HG03064 (cell line): ENCODE data around the gene ZNF516.

Source experiments
- ATAC-seq: cut with Tn5 transposase; IDR thresholded peaks from one replicate; pipeline ENCODE4 v1.9.1; 2021; ENCODE audit warnings: low read depth; ENCODE audit not compliant: unreplicated experiment

ZNF516 gene

GRCh38 chr18:76387608-76388007 is 107.4 kb downstream of the ZNF516 start:
- no peak for ATAC-seq

- no peak for ATAC-seq
These were observed 108.2 kb downstream of the ZNF516 start for GRCh38 chr18:76386886-76387285.

- no peak for ATAC-seq
These were observed 109.0 kb downstream of the ZNF516 start for GRCh38 chr18:76386071-76386470.

GRCh38 chr18:76385681-76385975 is 109.4 kb downstream of the ZNF516 start:
- no peak for ATAC-seq

GRCh38 chr18:76384861-76385680 is 110.0 kb downstream of the ZNF516 start:
- ATAC-seq: no peak

- ATAC-seq: no peak
These were observed 110.8 kb downstream of the ZNF516 start for GRCh38 chr18:76384114-76384790.

- ATAC-seq: no peak
These were observed 111.4 kb downstream of the ZNF516 start for GRCh38 chr18:76383636-76384035.

GRCh38 chr18:76382275-76382674 is 112.8 kb downstream of the ZNF516 start:
- ATAC-seq: no peak

GRCh38 chr18:76380791-76381405 is 114.1 kb downstream of the ZNF516 start:
- ATAC-seq: no peak

- ATAC-seq: no peak
These were observed 114.8 kb downstream of the ZNF516 start for GRCh38 chr18:76380127-76380729.

GRCh38 chr18:76379226-76380126 is 115.6 kb downstream of the ZNF516 start:
- no peak for ATAC-seq

GRCh38 chr18:76378526-76379215 is 116.4 kb downstream of the ZNF516 start:
- no peak for ATAC-seq

GRCh38 chr18:76377359-76377756 is 117.7 kb downstream of the ZNF516 start:
- ATAC-seq: no peak

- no peak for ATAC-seq
These were observed 118.2 kb downstream of the ZNF516 start for GRCh38 chr18:76376668-76377358.

- no peak for ATAC-seq
These were observed 118.8 kb downstream of the ZNF516 start for GRCh38 chr18:76376225-76376624.

GRCh38 chr18:76374330-76375281 is 120.4 kb downstream of the ZNF516 start:
- peak; percentile 78 for ATAC-seq

GRCh38 chr18:76373297-76373696 is 121.7 kb downstream of the ZNF516 start:
- no peak for ATAC-seq
